Left lung (tissue), 10 donors: ENCODE measurements around the gene GSG1L. TPM values are rescaled to one million over a fixed set of nuclear protein-coding genes. Genes with fewer than 3 reads are reported as not detected.
A peak's percentile ranks its signal among the peaks of the same experiment; 100 is the strongest.

ENCODE experiments used
- ATAC-seq: fragments of 200-7000 bp; cut with Tn5 transposase; one replicate; pipeline ENCODE4 v1.9.1; 2020; ENCODE audit warnings: moderate library complexity
- DNase-seq, 4 donors: peaks; one replicate each; pipeline ENCODE4 v3.0.0-alpha.2; 2013 to 2020
- H3K27ac ChIP-seq, 2 donors: fragments of 200-600 bp; sonication (generic) in 1 of 2; one replicate each; pipeline versions ENCODE4 v1.5.0 to v1.8.0; 2020 to 2021
- H3K27me3 ChIP-seq, 2 donors: fragments of 200-600 bp; sonication (generic) in 1 of 2; one replicate each; pipeline versions ENCODE4 v1.5.0 to v1.8.0; 2020 to 2021
- H3K36me3 ChIP-seq, 2 donors: fragments of 200-600 bp; sonication (generic) in 1 of 2; one replicate each; pipeline versions ENCODE4 v1.5.0 to v1.8.0; 2020 to 2021
- H3K4me1 ChIP-seq, 2 donors: fragments of 200-600 bp; one replicate each; pipeline ENCODE4 v1.8.0; 2021
- H3K4me3 ChIP-seq, 2 donors: fragments of 200-600 bp; sonication (generic) in 1 of 2; one replicate each; pipeline versions ENCODE4 v1.5.0 to v1.8.0; 2020 to 2021; ENCODE audit warnings: mild to moderate bottlenecking in 1 of 2
- H3K9me3 ChIP-seq, 2 donors: fragments of 200-600 bp; sonication (generic) in 1 of 2; one replicate each; pipeline versions ENCODE4 v1.5.0 to v1.8.0; 2020 to 2021
- CTCF ChIP-seq, 2 donors: fragments of 200-600 bp; sonication (generic) in 1 of 2; IDR thresholded peaks; one replicate each; pipeline versions ENCODE4 v1.5.0 to v1.8.0; 2021; ENCODE audit warnings: antibody characterized with exemption in 2 of 2
- intact Hi-C, 2 donors: fragments of 100-400 bp; cut with DNase I; formaldehyde crosslinking; loops; one replicate each; pipeline versions ENCODE4 v1.11.2 to v1.14.2; 2022
- polyA plus RNA-seq, 6 donors: library from polyadenylated mRNA; unstranded; fragments of 120-200 nt; gene quantifications; one replicate each; pipeline ENCODE4 v1.2.1, GENCODE V29; 2013; ENCODE audit not compliant: insufficient read length in 6 of 6
- total RNA-seq, 2 donors: library from RNA; stranded (reverse); fragmentation: NEBNext Ultra II Directional; extraction: Animal tissue kit (Norgen Biotek cat#: 25700); gene quantifications; one replicate each; pipeline ENCODE4 v1.2.1, GENCODE V29; 2021
- donor health status: DM: no; HTN: yes; CAD: no.
- donor health status: DM: no; HTN: no; CAD: no.

Gene GSG1L
- total and polyA plus RNA-seq, 8 donors, result 0.20 to 1.2 (median 0.65) TPM; not detected in 1

DNA sequence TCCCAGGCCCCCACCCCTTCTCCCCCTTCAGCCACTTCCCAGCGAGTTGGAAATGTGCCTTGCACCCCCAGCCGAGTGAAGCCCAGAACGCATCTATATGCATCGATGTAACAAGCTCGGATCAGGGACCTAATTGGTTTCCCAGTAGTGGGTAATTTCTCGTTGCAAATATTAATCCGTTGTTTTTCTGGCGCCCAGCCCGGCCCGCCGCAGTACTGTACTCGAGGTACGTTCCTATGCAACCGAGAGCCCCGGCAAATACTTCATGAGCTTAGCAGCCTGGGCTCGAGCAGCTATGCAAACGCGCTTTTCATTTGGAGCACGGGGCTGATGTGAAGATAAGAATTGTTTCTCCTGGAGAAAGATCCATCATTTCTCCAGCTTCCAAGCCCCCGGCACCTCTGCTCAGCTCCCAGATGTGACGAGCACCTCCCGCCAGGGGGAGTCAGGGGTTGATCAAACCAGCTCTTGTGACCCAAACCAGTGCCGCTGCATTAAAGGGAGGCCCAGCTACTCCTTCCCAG, 283.8 kb downstream of the GSG1L start:
- Histone ChIP-seq H3K27ac (no peak overlapping the region), H3K9me3 (no peaks in the 10 kb centered on the region), H3K4me1 (no peaks in the 10 kb centered on the region), H3K4me3 (no peak overlapping the region), H3K27me3 (no peaks in the 10 kb centered on the region), H3K36me3 (peaks cover 0 to 27% of the 10 kb centered on the region in 2 donors)
- peak in 3 of 4 donors; percentile 60 to 82 (median 64) for DNase-seq
- TF ChIP-seq CTCF (IDR thresholded peaks at IDR 0.05), result no peak
- peak; percentile 85 for ATAC-seq
- intact Hi-C loops, result no loop called here

- no peaks in the 10 kb centered on the region for H3K27me3 ChIP-seq
- peaks cover 0 to 34% of the 10 kb centered on the region in 2 donors for H3K36me3 ChIP-seq
- no peaks in the 10 kb centered on the region for H3K9me3 ChIP-seq
- DNase-seq (no peak), ATAC-seq (peak; percentile 26)
- no peaks in the 10 kb centered on the region for H3K4me1 ChIP-seq
- intact Hi-C loops, result no loop called here
- TF ChIP-seq CTCF (IDR thresholded peaks at IDR 0.05), result no peak
- no peak overlapping the region for H3K27ac ChIP-seq
- H3K4me3 ChIP-seq, result no peak overlapping the region
These were observed 284.5 kb downstream of the GSG1L start for GRCh38 chr16:27778926-27779570.

DNA sequence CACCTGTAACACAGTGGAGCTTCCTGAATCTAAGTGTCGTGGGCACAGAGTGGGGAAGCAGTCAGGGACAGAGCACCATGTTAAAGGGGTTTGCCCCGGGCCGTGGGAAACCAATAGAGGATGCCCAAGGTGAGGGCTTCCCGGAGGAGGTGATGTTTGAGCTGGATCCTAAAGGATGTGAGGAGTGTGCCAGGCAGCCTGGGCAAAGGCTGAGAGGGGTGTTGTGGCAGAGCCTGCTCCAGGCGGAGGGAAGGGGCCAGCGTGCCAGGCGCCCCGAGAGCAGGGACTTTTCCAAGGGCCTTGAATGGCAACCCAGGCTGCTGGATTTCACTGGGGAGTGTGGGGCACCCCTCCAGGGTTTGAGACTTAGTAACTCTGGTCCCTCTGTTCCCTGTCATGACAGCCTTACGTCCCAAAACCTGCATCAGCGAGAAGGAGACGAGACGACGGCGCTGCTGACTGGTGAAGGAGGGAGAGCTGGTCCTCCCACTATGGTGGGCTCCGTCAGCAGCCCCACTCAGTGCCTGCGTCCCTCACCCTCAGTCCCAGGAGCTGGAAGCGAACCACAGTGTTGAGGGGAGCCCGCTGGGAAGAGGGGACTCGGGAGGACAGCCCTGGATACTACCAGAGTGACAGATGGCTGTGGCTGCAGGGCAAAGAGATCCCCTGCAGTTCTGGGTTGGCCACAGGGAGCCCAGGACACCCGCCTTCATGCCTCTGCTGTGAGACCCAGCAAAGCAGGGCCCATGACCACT, 285.2 kb downstream of the GSG1L start:
- no peak for TF ChIP-seq CTCF (IDR thresholded peaks at IDR 0.05)
- Histone ChIP-seq H3K4me3 (no peak overlapping the region), H3K36me3 (peaks cover 0 to 38% of the 10 kb centered on the region in 2 donors), H3K27me3 (no peaks in the 10 kb centered on the region), H3K4me1 (no peaks in the 10 kb centered on the region), H3K27ac (no peak overlapping the region), H3K9me3 (no peaks in the 10 kb centered on the region)
- DNase-seq (no peak), ATAC-seq (no peak)
- intact Hi-C loops, result no loop called here

DNA sequence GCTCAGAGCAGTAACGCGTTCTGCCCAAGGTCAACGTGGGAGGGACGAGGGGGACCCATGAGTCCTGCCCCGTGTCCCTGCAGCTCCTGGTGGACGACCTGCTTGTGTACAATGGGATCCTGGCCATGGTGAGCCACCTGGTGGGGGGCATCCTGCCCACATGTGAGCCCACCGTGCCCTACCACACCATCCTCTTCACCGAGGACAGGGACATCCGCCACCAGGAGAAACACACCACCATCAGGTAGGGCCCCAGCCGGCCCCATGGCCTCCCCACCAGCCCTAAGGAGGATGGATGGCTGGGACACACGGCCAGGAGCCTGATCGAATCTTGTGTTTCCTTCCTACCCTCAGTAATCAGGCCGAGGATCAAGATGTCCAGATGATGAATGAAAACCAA, 286.0 kb downstream of the GSG1L start:
- TF ChIP-seq CTCF (IDR thresholded peaks at IDR 0.05), result no peak
- Histone ChIP-seq H3K36me3 (peaks cover 0 to 47% of the 10 kb centered on the region in 2 donors), H3K4me3 (no peak overlapping the region), H3K4me1 (no peaks in the 10 kb centered on the region), H3K27me3 (no peaks in the 10 kb centered on the region), H3K27ac (no peak overlapping the region), H3K9me3 (no peaks in the 10 kb centered on the region)
- ATAC-seq, result no peak
- DNase-seq, result peak in 1 of 4 donors; percentile 48
- intact Hi-C loops, result no loop called here

DNA sequence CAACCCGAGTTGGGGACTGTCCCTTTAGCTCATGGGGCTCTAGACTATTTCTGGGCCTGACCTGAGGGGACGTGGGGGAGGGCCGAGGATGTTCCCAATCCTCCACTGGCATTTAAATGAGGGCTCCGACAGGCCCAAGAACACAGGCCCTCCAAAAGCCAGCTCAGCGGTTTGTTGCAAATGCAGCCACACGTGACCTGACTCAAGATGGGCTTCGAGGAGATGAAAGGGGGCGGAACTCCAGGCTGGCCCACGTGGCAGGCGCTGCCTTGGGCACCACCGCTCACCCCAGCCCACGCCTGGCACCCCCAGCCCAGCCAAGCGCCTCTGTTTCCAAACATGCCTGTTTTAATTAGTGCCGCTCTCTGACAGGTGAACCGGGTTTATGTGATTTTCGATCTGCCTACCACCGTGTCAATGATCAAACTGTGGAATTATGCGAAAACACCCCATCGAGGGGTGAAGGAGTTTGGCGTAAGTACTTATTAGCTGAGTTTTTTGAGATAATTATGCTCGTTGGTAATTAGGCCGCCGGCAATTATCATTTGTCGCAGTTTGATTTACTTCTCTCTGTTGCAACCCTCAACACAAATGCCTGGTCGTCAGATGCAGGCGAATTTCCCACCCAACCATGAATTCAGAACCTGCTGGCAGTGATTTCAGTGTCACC, 286.8 kb downstream of the GSG1L start:
- Histone ChIP-seq H3K9me3 (no peaks in the 10 kb centered on the region), H3K4me3 (no peak overlapping the region), H3K4me1 (no peaks in the 10 kb centered on the region), H3K27ac (no peak overlapping the region), H3K36me3 (peaks cover 0 to 54% of the 10 kb centered on the region in 2 donors), H3K27me3 (no peaks in the 10 kb centered on the region)
- intact Hi-C loops, result no loop called here
- no peak for ATAC-seq
- DNase-seq, result peak in 1 of 4 donors; percentile 56
- no peak for TF ChIP-seq CTCF (IDR thresholded peaks at IDR 0.05)
